DMS153 treated with DMSO at 0.1 percent for 48 hours (cell line): ENCODE results near the gene MTOR.
"Not testable (repeated sequence)": the region's sequence is repeated elsewhere in the genome, so short reads cannot be mapped to it uniquely, and the experiment has no call there.

Source experiments
- DNase-seq: peaks from one replicate; lab custom pipeline; 2025; ENCODE audit not compliant: unreplicated experiment; lab: John Stamatoyannopoulos, UW

MTOR gene

DNA sequence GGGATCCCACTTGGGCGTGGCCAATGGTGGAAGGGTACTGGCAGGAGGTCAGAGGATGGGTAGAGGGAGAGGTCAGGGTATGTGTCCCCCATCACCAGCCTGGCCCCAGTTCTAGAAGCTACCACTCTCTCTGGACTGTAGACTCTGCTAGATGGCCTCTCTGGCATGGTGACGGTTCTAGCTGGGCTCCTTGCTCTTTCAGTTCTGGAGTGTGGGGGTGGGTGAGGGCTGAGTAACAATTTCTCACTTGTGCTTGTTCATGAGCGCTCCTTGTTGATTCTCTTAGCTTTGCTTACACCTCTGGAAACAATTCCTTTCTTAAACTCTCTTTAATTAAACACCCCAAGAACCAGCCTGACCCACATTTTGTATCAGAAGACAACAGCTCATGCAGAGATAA lies 137.4 kb downstream of the MTOR start:
- DNase-seq: no peak

DNA sequence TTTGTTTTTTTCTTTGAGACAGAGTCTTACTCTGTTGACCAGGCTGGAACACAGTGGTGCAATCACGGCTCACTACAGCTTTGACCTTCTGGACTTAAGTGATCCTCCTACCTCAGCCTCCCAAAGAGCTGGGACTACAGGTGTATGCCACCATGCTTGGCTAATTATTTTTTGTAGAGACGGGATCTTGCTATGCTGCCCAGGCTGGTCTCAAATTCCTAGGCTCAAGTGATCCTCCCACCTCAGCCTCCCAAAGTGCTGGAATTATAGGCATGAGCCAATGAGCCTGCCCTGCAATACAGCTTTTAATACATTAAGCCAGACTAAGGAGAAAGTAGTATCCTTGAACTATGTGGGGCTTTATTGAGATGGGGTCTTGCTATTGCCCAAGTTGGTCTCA lies 146.0 kb downstream of the MTOR start:
- no peak for DNase-seq

DNA sequence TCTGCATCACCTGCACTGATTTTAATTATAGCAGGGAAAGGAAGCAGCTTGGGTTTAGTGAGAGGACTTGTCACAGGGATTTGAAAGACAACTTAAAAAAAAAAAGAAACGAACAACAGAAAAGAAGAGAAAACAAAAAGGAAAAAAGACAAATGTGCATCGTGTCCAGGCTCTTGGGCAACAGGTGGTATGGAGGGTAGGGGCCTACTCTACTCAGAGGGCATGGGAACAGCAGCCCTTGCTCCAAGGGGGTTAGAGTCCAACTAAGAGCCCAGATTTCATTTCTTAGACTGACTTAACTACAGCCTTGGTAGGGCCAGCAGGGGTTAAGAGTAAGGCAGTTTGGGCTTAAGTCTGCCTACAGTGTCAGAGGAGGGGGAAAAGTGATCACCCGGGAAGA lies 147.4 kb downstream of the MTOR start:
- no peak for DNase-seq

DNA sequence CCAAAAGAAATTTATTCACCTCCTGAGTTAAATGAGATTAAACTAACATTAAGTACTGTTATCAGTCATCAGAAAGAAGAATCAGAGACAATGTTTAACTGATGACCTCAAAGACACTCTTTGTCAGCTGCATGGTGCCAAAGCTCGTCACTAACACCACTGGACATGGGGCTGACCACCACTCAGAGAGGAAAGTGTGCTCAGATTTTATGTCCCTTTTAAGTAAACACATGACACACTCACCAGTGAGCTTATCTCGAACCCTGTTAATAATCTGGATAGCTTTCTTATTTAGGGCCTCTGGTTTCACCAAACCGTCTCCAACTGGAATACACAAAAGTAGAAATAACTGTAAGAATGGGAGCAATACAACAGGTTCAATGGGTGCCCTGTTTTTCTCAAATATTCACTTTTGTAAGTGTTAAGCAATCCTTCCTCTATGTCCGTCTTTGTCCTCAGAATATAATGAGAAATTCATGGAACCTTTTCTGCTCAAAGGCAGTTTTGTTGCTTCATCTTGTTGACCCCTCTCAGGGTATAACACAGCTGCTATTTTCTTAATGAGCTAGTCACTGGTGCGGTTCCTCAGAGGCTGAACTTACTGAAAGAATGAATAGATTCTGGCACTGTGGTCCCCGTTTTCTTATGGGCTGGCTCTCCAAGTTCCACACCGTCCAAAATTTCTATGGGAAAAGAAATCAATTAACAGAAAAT lies 153.1 kb downstream of the MTOR start:
- DNase-seq: no peak

DNA sequence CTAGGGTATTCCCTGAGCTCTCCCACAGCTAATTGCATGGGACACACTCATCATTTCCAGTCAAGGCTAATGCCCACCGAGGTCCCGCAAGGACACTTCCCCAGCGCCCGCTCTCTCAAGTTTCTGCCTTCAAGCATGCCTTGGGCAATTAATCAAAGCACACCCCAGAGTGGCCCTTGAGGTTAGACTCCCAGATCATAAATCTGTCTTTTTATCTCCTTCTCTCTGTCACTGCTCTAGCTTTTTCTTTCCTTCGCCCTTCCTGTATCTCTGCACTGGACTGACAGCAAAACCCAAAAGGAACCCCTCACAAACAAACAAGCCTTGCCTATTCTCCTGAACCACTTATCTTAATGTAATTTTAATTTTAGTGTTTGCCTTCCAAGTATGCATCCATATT lies 154.8 kb downstream of the MTOR start:
- DNase-seq: no peak

DNA sequence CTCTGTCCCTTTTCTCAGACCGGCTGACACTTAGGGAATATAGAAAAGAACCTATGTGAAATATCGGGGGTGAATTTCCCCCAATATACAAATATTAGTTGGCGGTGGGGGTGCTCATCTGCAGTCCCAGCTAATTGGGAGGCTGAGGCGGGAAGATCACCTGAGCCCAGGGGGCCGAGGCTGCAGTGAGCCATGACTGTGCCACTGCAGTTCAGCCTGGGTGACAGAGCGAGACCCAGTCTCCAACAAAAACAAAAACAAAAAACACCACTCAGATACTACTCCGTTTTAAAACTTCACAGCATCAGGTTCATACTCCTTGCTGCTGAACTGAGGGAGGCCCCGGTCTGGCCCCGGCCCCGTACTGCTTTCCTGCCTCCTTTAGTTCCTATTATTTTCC lies 156.8 kb downstream of the MTOR start:
- no peak for DNase-seq

DNA sequence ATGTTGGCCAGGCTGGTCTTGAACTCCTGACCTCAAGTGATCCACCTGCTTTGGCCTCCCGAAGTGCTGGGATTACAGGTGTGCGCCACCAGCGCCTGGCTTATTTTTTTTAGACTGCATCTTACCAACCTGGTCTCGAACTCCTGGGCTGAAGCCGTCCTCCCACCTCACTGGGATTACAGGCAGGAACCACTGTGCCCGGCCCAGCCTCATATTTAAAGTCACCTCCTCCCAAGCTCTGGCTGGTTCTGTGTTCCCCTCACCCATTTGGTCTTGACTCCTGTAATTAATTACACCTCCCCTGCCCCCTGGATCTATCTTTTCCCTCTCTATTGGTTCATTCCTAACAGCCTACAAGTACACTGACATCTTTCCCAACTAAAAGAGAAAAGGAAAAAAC lies 161.0 kb downstream of the MTOR start:
- DNase-seq: no peak

DNA sequence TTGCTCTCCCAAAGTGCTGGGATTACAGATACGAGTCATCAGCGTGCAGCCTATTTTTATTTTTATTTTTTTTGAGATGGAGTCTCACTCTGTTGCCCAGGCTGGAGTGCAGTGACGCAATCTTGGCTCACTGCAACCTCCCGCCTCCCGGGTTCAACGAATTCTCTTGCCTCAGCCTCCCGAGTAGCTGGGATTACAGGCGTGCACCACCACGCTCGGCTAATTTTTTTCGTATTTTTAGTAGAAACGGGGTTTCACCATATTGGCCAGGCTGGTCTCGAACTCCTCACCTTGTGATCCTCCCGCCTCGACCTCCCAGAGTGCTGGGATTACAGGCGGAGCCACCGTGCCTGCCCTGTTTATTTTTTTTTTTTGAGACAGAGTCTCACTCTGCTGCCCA lies 161.5 kb downstream of the MTOR start:
- not testable (repeated sequence) for DNase-seq

DNA sequence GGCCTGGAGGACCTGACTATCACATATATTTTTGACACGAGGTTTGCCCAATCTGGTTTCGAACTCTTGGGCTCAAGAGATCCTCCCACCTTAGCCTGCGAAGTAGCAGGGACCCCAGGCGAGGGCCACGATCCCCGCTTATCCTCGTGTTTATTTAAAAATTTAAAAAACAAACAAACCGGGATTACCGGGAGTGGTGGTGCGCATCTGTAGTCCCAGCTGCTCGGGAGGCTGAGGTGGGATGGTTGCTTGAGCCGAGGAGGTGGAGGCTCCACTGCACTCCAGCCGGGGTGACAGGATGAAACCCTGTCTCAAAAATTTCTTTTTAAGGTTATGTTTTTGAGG lies 162.2 kb downstream of the MTOR start:
- no peak for DNase-seq

DNA sequence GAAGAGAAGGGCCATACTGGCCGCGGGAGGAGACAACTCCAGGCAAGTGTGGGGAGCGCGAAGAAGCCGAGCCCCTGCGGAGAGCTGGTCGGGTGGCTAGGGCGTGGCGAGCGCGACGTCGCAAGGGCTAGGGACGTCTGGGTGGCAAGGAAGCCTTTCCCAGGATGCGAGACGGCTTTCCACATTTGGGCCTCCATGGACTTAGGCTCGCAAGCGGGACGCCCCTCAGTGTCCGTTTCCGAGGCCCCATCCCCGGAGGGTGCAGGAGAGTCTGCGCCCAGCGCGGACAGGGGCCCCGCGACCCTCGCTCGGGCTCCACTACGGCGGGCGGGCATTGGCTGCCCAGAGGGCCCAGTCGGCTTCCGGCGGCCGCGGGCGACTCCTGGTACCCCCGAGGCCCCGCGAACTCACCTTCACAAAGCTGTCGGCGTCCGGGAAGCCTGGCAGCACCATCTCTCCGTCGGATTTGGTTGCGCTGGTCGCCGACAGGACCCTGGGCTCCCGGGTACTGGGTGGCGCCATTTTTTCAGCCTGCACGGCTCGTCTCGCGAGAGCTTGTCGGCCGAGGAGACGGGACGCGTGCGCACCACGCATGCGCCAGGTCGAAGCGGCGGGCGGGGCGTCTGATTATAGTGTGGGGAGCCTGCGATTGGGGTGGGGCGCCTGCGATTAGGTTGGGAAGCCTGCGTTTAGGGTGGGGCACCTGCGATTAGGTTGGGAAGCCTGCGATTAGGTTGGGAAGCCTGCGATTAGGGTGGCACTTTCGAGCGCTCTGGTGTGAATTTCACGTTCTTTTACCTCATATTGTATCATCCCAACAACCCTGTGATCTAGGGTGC lies 162.8 kb downstream of the MTOR start, which contains the start of gene EXOSC10:
Gene EXOSC10, minus strand, starts transcription at position 560 of the 839 bp plus-strand sequence. Its CDS starts 38 bp downstream, at position 522.
- peak; percentile 86 for DNase-seq

DNA sequence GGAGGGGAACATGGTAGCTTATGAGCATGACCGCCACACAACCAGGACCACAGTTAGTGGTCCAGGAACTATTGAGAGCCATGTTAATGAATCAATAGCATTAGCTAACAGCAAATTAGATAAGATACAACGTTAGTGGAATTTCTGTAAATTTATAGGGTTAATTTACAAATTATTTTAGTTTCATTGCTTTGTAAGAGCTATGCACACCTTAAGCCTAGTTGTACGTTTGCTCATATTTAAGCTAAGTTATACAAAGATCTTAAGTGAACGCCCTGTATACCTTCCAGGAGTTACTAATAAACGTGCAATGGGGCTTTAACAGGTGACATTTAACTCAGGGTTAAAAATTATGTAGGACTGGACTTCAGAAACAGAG lies 163.4 kb downstream of the MTOR start:
- DNase-seq: no peak

DNA sequence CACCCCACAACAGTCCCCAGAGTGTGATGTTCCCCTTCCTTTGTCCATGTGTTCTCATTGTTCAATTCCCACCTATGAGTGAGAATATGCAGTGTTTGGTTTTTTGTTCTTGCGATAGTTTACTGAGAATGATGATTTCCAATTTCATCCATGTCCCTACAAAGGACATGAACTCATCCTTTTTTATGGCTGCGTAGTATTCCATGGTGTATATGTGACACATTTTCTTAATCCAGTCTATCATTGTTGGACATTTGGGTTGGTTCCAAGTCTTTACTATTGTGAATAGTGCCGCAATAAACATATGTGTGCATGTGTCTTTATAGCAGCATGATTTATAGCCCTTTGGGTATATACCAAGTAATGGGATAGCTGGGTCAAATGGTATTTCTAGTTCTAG lies 178.6 kb downstream of the MTOR start:
- not testable (repeated sequence) for DNase-seq

DNA sequence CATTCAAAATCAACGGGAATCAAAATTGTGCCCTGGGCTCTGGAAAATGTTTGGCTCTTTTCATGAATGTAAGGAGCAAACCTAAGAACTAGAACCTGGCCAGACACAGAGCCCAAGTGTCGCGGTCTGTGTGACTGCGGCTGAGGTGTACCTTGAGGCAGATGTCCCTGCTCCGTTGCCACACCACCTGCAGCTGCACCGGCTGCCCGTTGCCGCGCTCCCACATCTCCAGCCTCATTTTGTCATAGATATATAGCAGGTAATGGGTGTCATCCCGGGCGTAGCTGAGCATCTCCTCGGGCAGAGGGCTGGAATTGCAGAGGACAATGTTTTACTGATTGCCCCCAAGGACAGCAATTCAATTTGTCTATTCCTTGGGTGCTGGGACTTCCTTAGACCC lies 181.4 kb downstream of the MTOR start:
- DNase-seq: no peak

DNA sequence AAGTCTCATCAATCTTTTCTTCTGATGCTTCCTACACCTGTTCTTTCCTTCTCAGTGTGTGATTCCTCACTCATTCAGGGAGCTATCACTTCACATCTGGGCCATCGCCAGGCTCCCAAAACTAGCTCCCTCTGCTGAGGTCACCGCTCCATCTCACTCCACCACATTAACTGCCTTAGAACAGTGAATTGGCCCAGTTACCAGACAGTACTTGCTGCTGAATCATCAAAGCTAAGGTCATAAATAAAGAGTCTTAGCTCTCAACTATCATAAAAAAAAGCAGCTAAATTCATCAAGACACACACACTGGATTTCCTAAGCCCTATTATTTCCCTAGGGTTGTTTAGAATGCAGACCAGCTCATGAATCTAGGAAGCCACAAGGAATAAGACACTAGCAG lies 183.7 kb downstream of the MTOR start:
- no peak for DNase-seq

DNA sequence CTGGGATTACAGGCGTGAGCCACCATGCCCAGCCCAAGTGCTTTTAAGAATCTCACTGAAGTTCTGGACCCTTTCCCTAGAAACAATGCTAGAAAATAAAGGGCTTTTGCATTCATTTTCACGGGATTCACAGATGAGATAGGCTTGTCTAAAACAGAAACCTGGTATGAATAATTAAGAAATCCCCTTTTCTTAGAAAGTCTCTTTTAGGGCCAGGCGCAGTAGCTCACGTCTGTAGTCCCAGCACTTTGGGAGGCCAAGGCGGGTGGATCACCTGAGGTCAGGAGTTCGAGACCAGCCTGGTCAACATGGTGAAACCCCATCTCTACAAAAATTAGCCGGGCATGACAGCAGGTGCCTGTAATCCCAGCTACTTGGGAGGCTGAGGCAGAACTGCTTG lies 189.0 kb downstream of the MTOR start:
- DNase-seq: not testable (repeated sequence)

DNA sequence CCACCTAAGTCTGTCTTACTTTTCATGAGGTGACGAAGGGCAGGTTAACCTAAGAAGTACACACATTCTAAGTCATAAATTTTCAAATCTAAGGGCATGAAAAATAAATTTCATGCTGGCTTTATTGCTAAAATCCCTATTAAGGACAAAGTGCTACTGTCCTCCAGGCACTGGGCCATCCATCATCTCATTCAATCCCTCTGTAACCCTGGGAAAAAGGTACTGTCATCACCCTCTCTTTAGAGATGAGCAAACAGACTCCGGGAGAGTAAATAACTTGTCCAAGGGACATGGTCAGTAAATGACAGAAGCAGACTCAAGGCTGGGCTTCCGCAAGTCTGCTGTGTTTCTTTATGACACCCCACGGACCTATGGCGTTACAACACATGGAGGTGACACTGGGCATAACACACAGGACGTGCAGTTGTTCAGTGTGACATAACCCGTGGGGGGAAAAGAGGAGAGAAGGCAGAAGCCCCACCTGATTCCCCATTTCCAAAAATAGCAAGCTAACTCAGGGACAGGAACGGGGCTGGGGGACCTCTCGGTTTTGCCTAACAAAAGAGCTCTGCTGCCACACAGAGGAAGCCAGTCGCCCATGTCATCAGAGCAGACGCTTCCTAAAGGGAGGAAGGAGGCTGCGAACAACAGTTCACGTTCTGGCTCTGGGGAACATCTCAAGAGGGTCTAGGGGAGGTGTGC lies 190.0 kb downstream of the MTOR start:
- peak; percentile 80 for DNase-seq

DNA sequence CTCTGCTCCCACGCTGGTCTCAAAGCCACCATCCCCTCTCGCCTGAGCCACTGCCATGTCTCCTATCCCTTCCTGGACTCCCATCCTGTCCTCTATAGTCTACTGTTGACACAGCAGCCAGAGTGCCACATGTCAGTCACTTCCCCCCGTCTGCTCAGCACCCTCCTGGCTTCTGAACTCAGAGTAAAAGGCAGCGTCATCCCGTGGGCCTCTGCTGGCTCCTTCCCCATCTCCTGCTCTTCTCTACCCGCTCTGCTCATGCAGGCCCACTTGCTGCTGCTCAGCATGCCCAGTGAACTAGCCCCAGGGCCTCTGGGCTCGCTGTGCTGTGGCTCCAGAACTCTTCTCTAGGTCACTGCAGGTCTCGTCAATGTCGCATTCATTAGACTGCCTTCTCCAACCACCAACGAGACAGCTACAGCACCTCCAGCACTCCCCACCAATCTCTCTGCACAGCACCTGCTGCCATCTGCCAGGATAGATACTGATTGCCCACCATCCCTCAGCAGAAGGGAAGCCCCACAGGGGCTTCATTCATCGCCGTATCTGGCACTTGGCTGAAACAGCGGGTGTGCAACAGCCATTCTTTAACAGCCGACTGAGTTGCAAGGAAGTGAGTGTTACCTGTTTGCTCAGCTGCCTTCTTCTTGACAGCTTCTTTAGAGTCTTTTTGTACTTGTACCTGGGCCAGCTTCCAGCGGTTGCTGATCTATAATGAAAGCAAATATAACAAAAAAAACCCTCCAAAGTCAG lies 190.7 kb downstream of the MTOR start:
- peak; percentile 80 for DNase-seq

DNA sequence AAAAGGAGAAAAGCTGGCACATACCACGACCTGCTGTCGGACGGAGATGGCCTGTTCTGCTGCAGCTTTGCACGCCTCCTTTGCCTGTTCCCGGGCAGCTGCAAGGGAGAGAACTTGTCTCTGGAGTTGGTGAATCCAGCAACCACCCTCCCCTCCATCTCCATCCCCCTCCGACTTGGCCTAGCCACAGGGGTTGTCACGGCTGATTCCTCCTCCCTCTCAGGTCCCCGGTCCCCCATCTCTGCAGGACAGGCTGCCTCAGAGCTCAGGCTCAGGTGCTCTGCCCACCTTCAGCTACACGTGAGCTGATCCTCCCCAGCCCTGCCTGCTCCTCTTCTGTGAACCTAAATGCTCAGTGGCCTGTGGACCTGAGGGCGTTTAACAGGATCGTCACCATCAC lies 191.5 kb downstream of the MTOR start:
- DNase-seq: no peak

DNA sequence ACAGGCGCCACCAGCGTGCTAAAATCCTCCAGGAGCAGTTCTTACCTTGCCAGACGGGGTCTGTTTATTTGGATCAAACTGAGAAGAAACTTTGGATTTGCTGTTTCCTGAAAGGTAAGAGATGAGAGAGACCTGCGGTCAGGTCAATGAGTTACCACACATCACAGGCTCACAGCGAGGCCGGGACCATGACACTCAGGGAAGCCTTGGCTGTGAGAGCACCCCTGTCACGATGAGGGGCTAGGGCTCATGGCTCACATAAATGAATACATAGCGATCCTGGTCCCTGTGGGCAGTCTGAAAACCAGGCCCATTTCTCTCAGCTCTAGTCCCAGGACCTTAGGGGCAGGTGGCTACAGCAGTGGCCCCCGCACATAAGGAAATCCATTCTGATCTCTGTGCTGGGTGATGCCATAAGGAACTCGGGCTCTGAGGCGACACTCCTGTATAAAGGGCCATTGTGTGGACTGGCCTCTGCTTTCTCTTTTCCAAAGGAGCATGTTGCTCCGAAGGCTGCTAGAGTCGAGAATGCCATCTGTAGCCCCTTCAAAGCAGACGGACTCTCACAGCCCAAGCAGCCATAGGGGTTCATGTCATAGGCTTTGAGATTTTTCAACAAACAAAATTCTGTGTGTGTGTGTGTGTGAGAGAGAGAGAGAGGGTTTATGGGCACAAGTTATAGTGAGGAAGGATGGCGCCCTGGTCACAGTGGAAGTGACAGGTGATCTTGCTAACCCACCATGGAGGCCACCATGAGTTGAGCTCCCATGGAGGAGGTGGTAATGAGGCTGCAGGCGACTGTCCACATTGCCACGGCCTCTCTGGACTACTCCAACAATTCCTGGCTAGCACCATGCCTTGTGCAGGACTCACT lies 193.5 kb downstream of the MTOR start:
- DNase-seq: no peak
